GM21786 (cell line): ENCODE measurements around the gene SLC35A3.
"Not testable (repeated sequence)": the region's sequence is repeated elsewhere in the genome, so short reads cannot be mapped to it uniquely, and the experiment has no call there.

Source experiments
- ATAC-seq: cut with Tn5 transposase; IDR thresholded peaks from one replicate; pipeline ENCODE4 v1.9.1; 2021; ENCODE audit not compliant: unreplicated experiment

Gene SLC35A3

GRCh38 chr1:100034470-100034869 is 64.7 kb downstream of the SLC35A3 start:
- ATAC-seq = no peak

- no peak for ATAC-seq
These were observed 65.4 kb downstream of the SLC35A3 start for GRCh38 chr1:100035214-100035613.

- no peak for ATAC-seq
These were observed 67.2 kb downstream of the SLC35A3 start for GRCh38 chr1:100036718-100037655.

- ATAC-seq = no peak
These were observed 67.8 kb downstream of the SLC35A3 start for GRCh38 chr1:100037656-100037926.

GRCh38 chr1:100037927-100038659 is 68.3 kb downstream of the SLC35A3 start:
- ATAC-seq = peak; percentile 83

GRCh38 chr1:100038660-100039287 is 69.0 kb downstream of the SLC35A3 start:
- peak; percentile 44 for ATAC-seq

- ATAC-seq = no peak
These were observed 69.8 kb downstream of the SLC35A3 start for GRCh38 chr1:100039591-100039990.

- no peak for ATAC-seq
These were observed 75.4 kb downstream of the SLC35A3 start for GRCh38 chr1:100045206-100045605.

GRCh38 chr1:100047235-100047708 is 77.5 kb downstream of the SLC35A3 start:
- not testable (repeated sequence) for ATAC-seq

GRCh38 chr1:100050139-100050538 is 80.3 kb downstream of the SLC35A3 start:
- ATAC-seq = no peak

- no peak for ATAC-seq
These were observed 81.6 kb downstream of the SLC35A3 start for GRCh38 chr1:100051401-100051800.

- ATAC-seq = no peak
These were observed 82.1 kb downstream of the SLC35A3 start for GRCh38 chr1:100051893-100052292.

- ATAC-seq = no peak
These were observed 83.3 kb downstream of the SLC35A3 start for GRCh38 chr1:100053119-100053518.

GRCh38 chr1:100053727-100054126 is 83.9 kb downstream of the SLC35A3 start:
- ATAC-seq = no peak

GRCh38 chr1:100061681-100062080 is 91.9 kb downstream of the SLC35A3 start:
- ATAC-seq = no peak

- ATAC-seq = no peak
These were observed 95.6 kb downstream of the SLC35A3 start for GRCh38 chr1:100065183-100065968.

GRCh38 chr1:100065969-100066227 is 96.1 kb downstream of the SLC35A3 start:
- ATAC-seq = no peak

- ATAC-seq = no peak
These were observed 100.6 kb downstream of the SLC35A3 start for GRCh38 chr1:100070201-100070939.

GRCh38 chr1:100073531-100073930 is 103.7 kb downstream of the SLC35A3 start:
- ATAC-seq = no peak

GRCh38 chr1:100074604-100075395 is 105.0 kb downstream of the SLC35A3 start:
- no peak for ATAC-seq
